Measurements from ENCODE around the gene ARMH1.

DNA sequence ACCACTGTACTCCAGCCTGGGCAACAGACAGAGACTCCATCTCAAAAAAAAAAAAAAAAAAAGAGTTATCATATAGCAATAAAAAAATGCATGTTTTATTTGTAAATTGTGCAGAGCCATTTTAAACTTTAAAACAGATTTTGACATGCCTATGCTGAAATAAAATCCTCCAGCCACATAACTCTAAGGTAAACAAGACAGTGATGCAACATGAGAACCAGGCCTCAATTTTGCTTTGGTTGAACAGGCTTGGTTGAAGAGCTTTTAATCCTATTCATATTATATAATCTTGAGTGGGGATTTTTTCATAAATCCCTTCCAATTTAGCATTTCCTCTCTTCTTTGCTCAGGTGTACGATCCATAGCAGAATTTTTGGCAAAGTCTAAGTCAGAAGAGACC lies 26.1 kb downstream of the ARMH1 start:
- TF ChIP-seq, protein P1, sequence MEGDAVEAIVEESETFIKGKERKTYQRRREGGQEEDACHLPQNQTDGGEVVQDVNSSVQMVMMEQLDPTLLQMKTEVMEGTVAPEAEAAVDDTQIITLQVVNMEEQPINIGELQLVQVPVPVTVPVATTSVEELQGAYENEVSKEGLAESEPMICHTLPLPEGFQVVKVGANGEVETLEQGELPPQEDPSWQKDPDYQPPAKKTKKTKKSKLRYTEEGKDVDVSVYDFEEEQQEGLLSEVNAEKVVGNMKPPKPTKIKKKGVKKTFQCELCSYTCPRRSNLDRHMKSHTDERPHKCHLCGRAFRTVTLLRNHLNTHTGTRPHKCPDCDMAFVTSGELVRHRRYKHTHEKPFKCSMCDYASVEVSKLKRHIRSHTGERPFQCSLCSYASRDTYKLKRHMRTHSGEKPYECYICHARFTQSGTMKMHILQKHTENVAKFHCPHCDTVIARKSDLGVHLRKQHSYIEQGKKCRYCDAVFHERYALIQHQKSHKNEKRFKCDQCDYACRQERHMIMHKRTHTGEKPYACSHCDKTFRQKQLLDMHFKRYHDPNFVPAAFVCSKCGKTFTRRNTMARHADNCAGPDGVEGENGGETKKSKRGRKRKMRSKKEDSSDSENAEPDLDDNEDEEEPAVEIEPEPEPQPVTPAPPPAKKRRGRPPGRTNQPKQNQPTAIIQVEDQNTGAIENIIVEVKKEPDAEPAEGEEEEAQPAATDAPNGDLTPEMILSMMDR (conservative IDR thresholded peaks at IDR 0.05; ENCODE audit: low read length) = no peak
- no peak for TF ChIP-seq EZH2phosphoT487 (IDR thresholded peaks at IDR 0.05; ENCODE audit: borderline replicate concordance)
